Activated CD8-positive, alpha-beta memory T cell treated with anti-CD3 and anti-CD28 coated beads for 24 hours (primary cell): ENCODE data around the gene RGS9.

Experiments
- DNase-seq: peaks from one replicate; pipeline ENCODE4 v3.0.0-alpha.2; 2020

The RGS9 gene

GRCh38 chr17:65268832-65269231 is 131.7 kb downstream of the RGS9 start:
- no peak for DNase-seq

- no peak for DNase-seq
Observed at GRCh38 chr17:65270499-65271253, 133.5 kb downstream of the RGS9 start.

- DNase-seq = no peak
Observed at GRCh38 chr17:65271296-65271695, 134.1 kb downstream of the RGS9 start.
